HepG2 (cell line): ENCODE measurements around the gene ALDH16A1. TPM values are rescaled to one million over a fixed set of nuclear protein-coding genes. Genes with fewer than 3 reads are reported as not detected.
A peak's percentile ranks its signal among the peaks of the same experiment; 100 is the strongest.

Experiments
- AHR ChIP-seq: IDR thresholded peaks from 2 replicates; pipeline ENCODE4 v1.6.1; 2018; ENCODE audit warnings: missing genetic modification reagents, missing compliant biosample characterization
- EP300 ChIP-seq, 3 experiments: sonication (generic) in 1 of 3; formaldehyde crosslinking in 1 of 3; IDR thresholded peaks; 2 replicates each; pipeline versions ENCODE4 v1.5.1 to v1.6.1; 2011 to 2020; ENCODE audit warnings: low read depth in 2 of 3, low read length in 2 of 3, borderline replicate concordance in 1 of 3, improper control_type of control experiment in 1 of 3, mild to moderate bottlenecking in 1 of 3, missing genetic modification reagents in 1 of 3, moderate library complexity in 1 of 3
- GABPA ChIP-seq, 2 experiments: IDR thresholded peaks; 2 replicates each; pipeline ENCODE4 v1.6.1; 2011 to 2016; ENCODE audit warnings: low read depth in 2 of 2, low read length in 1 of 2, missing biosample characterization in 1 of 2, missing genetic modification characterization in 1 of 2
- HES4 ChIP-seq: sonication (generic); formaldehyde crosslinking; IDR thresholded peaks from 2 replicates; pipeline ENCODE4 v1.9.0; 2021; ENCODE audit warnings: mild to moderate bottlenecking, missing genetic modification reagents, borderline replicate concordance
- HIVEP1 ChIP-seq: sonication (generic); formaldehyde crosslinking; IDR thresholded peaks from 2 replicates; pipeline ENCODE4 v1.4.0; 2020; ENCODE audit warnings: mild to moderate bottlenecking, missing genetic modification reagents
- IKZF5 ChIP-seq: IDR thresholded peaks from 2 replicates; pipeline ENCODE4 v1.6.1; 2018; ENCODE audit warnings: missing genetic modification reagents, mild to moderate bottlenecking, missing compliant biosample characterization
- IRF9 ChIP-seq: sonication (generic); formaldehyde crosslinking; IDR thresholded peaks from 2 replicates; pipeline ENCODE4 v1.8.0; 2022; ENCODE audit warnings: missing genetic modification reagents, mild to moderate bottlenecking, borderline replicate concordance
- NR2C2 ChIP-seq: sonication (generic); formaldehyde crosslinking; IDR thresholded peaks from 2 replicates; pipeline ENCODE4 v1.4.0; 2020; ENCODE audit warnings: missing genetic modification reagents, mild to moderate bottlenecking, moderate library complexity, borderline replicate concordance
- PBX3 ChIP-seq: sonication (generic); formaldehyde crosslinking; IDR thresholded peaks from 2 replicates; pipeline ENCODE4 v1.8.1; 2023; ENCODE audit warnings: missing genetic modification reagents, inconsistent platforms, borderline replicate concordance
- PCBP2 ChIP-seq: fragments of 200-400 bp; formaldehyde crosslinking; optimal IDR thresholded peaks from 2 replicates; pipeline ENCODE3; 2018; ENCODE audit warnings: low read length, low read depth; ENCODE audit not compliant: poor library complexity, severe bottlenecking
- POLR2G ChIP-seq: fragments of 200-400 bp; formaldehyde crosslinking; IDR thresholded peaks from 2 replicates; pipeline ENCODE4 v1.6.1; 2018; ENCODE audit warnings: mild to moderate bottlenecking, low read depth, low read length, moderate library complexity
- RXRB ChIP-seq: IDR thresholded peaks from 2 replicates; pipeline ENCODE4 v1.6.1; 2016; ENCODE audit warnings: borderline replicate concordance, missing genetic modification reagents, missing compliant biosample characterization
- U2AF1 ChIP-seq: fragments of 200-400 bp; formaldehyde crosslinking; optimal IDR thresholded peaks from 2 replicates; pipeline ENCODE3; 2017; ENCODE audit warnings: mild to moderate bottlenecking, low read depth, low read length
- ZFP91 ChIP-seq: sonication (generic); formaldehyde crosslinking; IDR thresholded peaks from 2 replicates; pipeline ENCODE4 v1.9.0; 2022; ENCODE audit warnings: missing genetic modification reagents, mild to moderate bottlenecking, borderline replicate concordance
- ZFYVE20 ChIP-seq: sonication (generic); formaldehyde crosslinking; IDR thresholded peaks from 2 replicates; pipeline ENCODE4 v1.8.0; 2023; ENCODE audit warnings: low read depth, mild to moderate bottlenecking, moderate library complexity, missing genetic modification reagents, borderline replicate concordance
- ZNF235 ChIP-seq: sonication (generic); formaldehyde crosslinking; IDR thresholded peaks from 2 replicates; pipeline ENCODE4 v1.8.1; 2023; ENCODE audit warnings: mild to moderate bottlenecking, missing genetic modification reagents, borderline replicate concordance
- ZNF431 ChIP-seq: sonication (generic); formaldehyde crosslinking; IDR thresholded peaks from 2 replicates; pipeline ENCODE4 v1.9.0; 2022; ENCODE audit warnings: missing genetic modification reagents, low read depth, mild to moderate bottlenecking, borderline replicate concordance
- ZNF713 ChIP-seq: sonication (generic); formaldehyde crosslinking; IDR thresholded peaks from 2 replicates; pipeline ENCODE4 v1.4.0; 2020; ENCODE audit warnings: mild to moderate bottlenecking, missing genetic modification reagents
- ZNF777 ChIP-seq: sonication (generic); formaldehyde crosslinking; IDR thresholded peaks from 2 replicates; pipeline ENCODE4 v1.4.0; 2020; ENCODE audit warnings: missing genetic modification reagents
- ZNF878 ChIP-seq: sonication (generic); formaldehyde crosslinking; IDR thresholded peaks from 2 replicates; pipeline ENCODE4 v1.8.1; 2023; ENCODE audit warnings: mild to moderate bottlenecking, missing genetic modification reagents, moderate library complexity
- polyA plus RNA-seq, 8 experiments: library from polyadenylated mRNA; depleted of rRNA in 3 of 8; stranded (reverse) in 7 of 8; unstranded in 1 of 8; fragments of >200 nt; fragmentation: Illumina TruSeq in 4 of 8; extraction: Trizol in 4 of 8; gene quantifications; 2 replicates each; pipeline versions ENCODE4 v1.2.1 to v1.2.3, GENCODE V29; 2011 to 2016; ENCODE audit warnings: low read depth in 4 of 8, missing spikeins in 1 of 8, mixed read lengths in 1 of 8; ENCODE audit not compliant: insufficient read depth in 1 of 8
- total RNA-seq, 5 experiments: library from RNA; depleted of rRNA; stranded (reverse); fragments of >200 nt; fragmentation: Illumina TruSeq; extraction: Trizol; gene quantifications; 2 replicates each; pipeline ENCODE4 v1.2.3, GENCODE V29; 2016; ENCODE audit warnings: low read depth in 1 of 5

Gene ALDH16A1
- total and polyA plus RNA-seq, 2 of the 13 experiments (the other 11 are each of a cell fraction or from before 2014, with no cell fraction given), result 8.4 to 34.9 TPM

- TF ChIP-seq U2AF1, result no peak
- no peak; the same call in 1 of the 2 replicates for TF ChIP-seq ZNF713 (CRISPR knock-in tag)
- TF ChIP-seq IRF9 (CRISPR knock-in tag), result peak; percentile 95
- TF ChIP-seq ZNF431 (CRISPR knock-in tag), result no peak
- peak; percentile 100 for TF ChIP-seq POLR2G
- 0 out of 2 replicates have a peak, but pooled peaks have one; percentile 33 for TF ChIP-seq PBX3 (CRISPR knock-in tag)
- no peak for TF ChIP-seq HES4 (CRISPR knock-in tag)
- TF ChIP-seq AHR (CRISPR knock-in tag), result peak; percentile 91
- peak; percentile 77; the same call in 1 of the 2 replicates for TF ChIP-seq RXRB (CRISPR knock-in tag)
- TF ChIP-seq GABPA (IDR thresholded peaks at IDR 0.05; ENCODE audit: low read depth, low read length), result peak; percentile 70
- TF ChIP-seq GABPA (CRISPR knock-in tag; IDR thresholded peaks at IDR 0.05; ENCODE audit: low read depth), result peak; percentile 94
- TF ChIP-seq ZNF235 (CRISPR knock-in tag), result no peak
- peak; percentile 76 for TF ChIP-seq ZFP91 (CRISPR knock-in tag)
- no peak for TF ChIP-seq PCBP2
- peak; percentile 78 for TF ChIP-seq NR2C2 (CRISPR knock-in tag)
- no peak; a peak in 1 of 4 replicates for TF ChIP-seq EP300 (IDR thresholded peaks at IDR 0.05; ENCODE audit: low read depth in 2 of 2, low read length in 2 of 2)
- peak; percentile 69; the same call in 1 of the 2 replicates for TF ChIP-seq EP300 (CRISPR knock-in tag; IDR thresholded peaks at IDR 0.05; ENCODE audit: borderline replicate concordance)
- peak; percentile 73; the same call in 1 of the 2 replicates for TF ChIP-seq IKZF5 (CRISPR knock-in tag)
- peak; percentile 83; the same call in 1 of the 2 replicates for TF ChIP-seq ZFYVE20 (CRISPR knock-in tag)
- TF ChIP-seq ZNF777, result 0 out of 2 replicates have a peak, but pooled peaks have one; percentile 34
- no peak for TF ChIP-seq ZNF878
- TF ChIP-seq HIVEP1 (CRISPR knock-in tag), result peak; percentile 41; the same call in 1 of the 2 replicates
Observed at GRCh38 chr19:49487277-49488045, 34.4 kb downstream of the ALDH16A1 start, which contains the start of gene RPL13A (continued).
